Activated naive CD8-positive, alpha-beta T cell (primary cell): ENCODE measurements around the gene EFCC1.
A peak's percentile ranks its signal among the peaks of the same experiment; 100 is the strongest.

Experiments
- H3K27ac Mint-ChIP-seq: one replicate; pipeline ENCODE4 v1.8.0; 2021; ENCODE audit warnings: mixed read lengths
- H3K27me3 Mint-ChIP-seq: one replicate; pipeline ENCODE4 v1.8.0; 2021; ENCODE audit warnings: mixed read lengths
- H3K36me3 Mint-ChIP-seq: one replicate; pipeline ENCODE4 v1.8.0; 2021; ENCODE audit warnings: mixed read lengths
- H3K4me1 Mint-ChIP-seq: one replicate; pipeline ENCODE4 v1.8.0; 2021; ENCODE audit warnings: low read depth, mixed read lengths
- H3K4me3 Mint-ChIP-seq: one replicate; pipeline ENCODE4 v1.8.0; 2021; ENCODE audit warnings: mild to moderate bottlenecking, mixed read lengths
- H3K9me3 Mint-ChIP-seq: one replicate; pipeline ENCODE4 v1.8.0; 2021; ENCODE audit warnings: low read depth, mixed read lengths

EFCC1 gene

GRCh38 chr3:129001101-129001805, at the start of gene EFCC1:
Gene EFCC1 (plus strand): TSS chr3:129001304. CDS start chr3:129001629, 325 bp downstream.
- H3K4me1 Mint-ChIP-seq: peaks cover 59% of the 10 kb centered on the region

GRCh38 chr3:128956440-128956839, 44.7 kb upstream of the EFCC1 start:
- Mint-ChIP-seq H3K4me1 (no peaks in the 10 kb centered on the region), H3K36me3 (peaks cover 3% of the 10 kb centered on the region), H3K4me3 (no peak overlapping the region), H3K9me3 (peaks cover 4% of the 10 kb centered on the region), H3K27me3 (no peaks in the 10 kb centered on the region), H3K27ac (no peak overlapping the region)

More at GRCh38 chr3:129001101-129001805, at the start of gene EFCC1:
- Mint-ChIP-seq H3K9me3 (no peaks in the 10 kb centered on the region), H3K27ac (no peak within 1 kb of the TSS), H3K36me3 (peaks cover 3% of the 10 kb centered on the region), H3K4me3 (peak within 1 kb of the TSS; percentile 80), H3K27me3 (peaks cover 10% of the 10 kb centered on the region)

GRCh38 chr3:128965280-128965679, 35.8 kb upstream of the EFCC1 start:
- H3K4me1 Mint-ChIP-seq: peaks cover 3% of the 10 kb centered on the region
- no peaks in the 10 kb centered on the region for H3K27me3 Mint-ChIP-seq
- H3K27ac Mint-ChIP-seq: no peak overlapping the region
- no peaks in the 10 kb centered on the region for H3K9me3 Mint-ChIP-seq
- H3K36me3 Mint-ChIP-seq: no peaks in the 10 kb centered on the region
- no peak overlapping the region for H3K4me3 Mint-ChIP-seq

GRCh38 chr3:128965818-128966217, 35.3 kb upstream of the EFCC1 start:
- peaks cover 7% of the 10 kb centered on the region for H3K4me1 Mint-ChIP-seq
- H3K27me3 Mint-ChIP-seq: no peaks in the 10 kb centered on the region
- H3K27ac Mint-ChIP-seq: no peak overlapping the region
- no peaks in the 10 kb centered on the region for H3K9me3 Mint-ChIP-seq
- H3K4me3 Mint-ChIP-seq: no peak overlapping the region
- H3K36me3 Mint-ChIP-seq: no peaks in the 10 kb centered on the region

- Mint-ChIP-seq H3K27ac (no peak overlapping the region), H3K4me1 (peaks cover 7% of the 10 kb centered on the region), H3K9me3 (no peaks in the 10 kb centered on the region), H3K4me3 (no peak overlapping the region), H3K27me3 (no peaks in the 10 kb centered on the region), H3K36me3 (no peaks in the 10 kb centered on the region)
Measured at GRCh38 chr3:128967748-128968355, 33.3 kb upstream of the EFCC1 start.

GRCh38 chr3:128969993-128970739, 30.9 kb upstream of the EFCC1 start:
- Mint-ChIP-seq H3K36me3 (no peaks in the 10 kb centered on the region), H3K4me1 (peaks cover 7% of the 10 kb centered on the region), H3K27me3 (no peaks in the 10 kb centered on the region), H3K4me3 (no peak overlapping the region), H3K9me3 (no peaks in the 10 kb centered on the region), H3K27ac (no peak overlapping the region)

- H3K9me3 Mint-ChIP-seq: no peaks in the 10 kb centered on the region
- peaks cover 7% of the 10 kb centered on the region for H3K4me1 Mint-ChIP-seq
- no peaks in the 10 kb centered on the region for H3K36me3 Mint-ChIP-seq
- H3K27me3 Mint-ChIP-seq: no peaks in the 10 kb centered on the region
- no peak overlapping the region for H3K4me3 Mint-ChIP-seq
- no peak overlapping the region for H3K27ac Mint-ChIP-seq
Measured at GRCh38 chr3:128970740-128971047, 30.4 kb upstream of the EFCC1 start.

GRCh38 chr3:128971421-128972100, 29.5 kb upstream of the EFCC1 start:
- Mint-ChIP-seq H3K27me3 (no peaks in the 10 kb centered on the region), H3K9me3 (no peaks in the 10 kb centered on the region), H3K27ac (no peak overlapping the region), H3K4me1 (peaks cover 7% of the 10 kb centered on the region), H3K36me3 (no peaks in the 10 kb centered on the region), H3K4me3 (no peak overlapping the region)

- H3K27me3 Mint-ChIP-seq: no peaks in the 10 kb centered on the region
- no peaks in the 10 kb centered on the region for H3K9me3 Mint-ChIP-seq
Measured at GRCh38 chr3:128973988-128974564, 27.0 kb upstream of the EFCC1 start.

GRCh38 chr3:128975276-128975675, 25.8 kb upstream of the EFCC1 start:
- Mint-ChIP-seq H3K27ac (no peak overlapping the region), H3K4me3 (no peak overlapping the region)

More at GRCh38 chr3:128973988-128974564, 27.0 kb upstream of the EFCC1 start:
- H3K36me3 Mint-ChIP-seq: no peaks in the 10 kb centered on the region
- peaks cover 7% of the 10 kb centered on the region for H3K4me1 Mint-ChIP-seq
- no peak overlapping the region for H3K27ac Mint-ChIP-seq
- H3K4me3 Mint-ChIP-seq: no peak overlapping the region

GRCh38 chr3:128983293-128984069, 17.6 kb upstream of the EFCC1 start:
- Mint-ChIP-seq H3K27me3 (no peaks in the 10 kb centered on the region), H3K9me3 (no peaks in the 10 kb centered on the region), H3K36me3 (no peaks in the 10 kb centered on the region), H3K27ac (no peak overlapping the region), H3K4me3 (no peak overlapping the region), H3K4me1 (no peaks in the 10 kb centered on the region)

More at GRCh38 chr3:128975276-128975675, 25.8 kb upstream of the EFCC1 start:
- H3K4me1 Mint-ChIP-seq: peaks cover 4% of the 10 kb centered on the region
- H3K36me3 Mint-ChIP-seq: no peaks in the 10 kb centered on the region
- no peaks in the 10 kb centered on the region for H3K9me3 Mint-ChIP-seq
- H3K27me3 Mint-ChIP-seq: no peaks in the 10 kb centered on the region

GRCh38 chr3:128984596-128984995, 16.5 kb upstream of the EFCC1 start:
- Mint-ChIP-seq H3K9me3 (no peaks in the 10 kb centered on the region), H3K36me3 (no peaks in the 10 kb centered on the region), H3K27ac (no peak overlapping the region), H3K4me1 (no peaks in the 10 kb centered on the region), H3K27me3 (no peaks in the 10 kb centered on the region), H3K4me3 (no peak overlapping the region)

GRCh38 chr3:128987302-128988100, 13.6 kb upstream of the EFCC1 start:
- Mint-ChIP-seq H3K36me3 (no peaks in the 10 kb centered on the region), H3K4me3 (no peak overlapping the region), H3K27me3 (no peaks in the 10 kb centered on the region), H3K9me3 (no peaks in the 10 kb centered on the region), H3K4me1 (no peaks in the 10 kb centered on the region), H3K27ac (no peak overlapping the region)
